Loucy (cell line): ENCODE measurements around the gene ILK.
A peak's percentile ranks its signal among the peaks of the same experiment; 100 is the strongest.

Experiments
- H2AFZ ChIP-seq: fragments of 200-600 bp; sonication (generic); 2 replicates; pipeline ENCODE4 v1.6.0; 2016; ENCODE audit warnings: antibody characterized with exemption, mild to moderate bottlenecking, low read length, moderate library complexity
- H3F3A ChIP-seq: fragments of 200-600 bp; 2 replicates; pipeline ENCODE4 v1.6.0; 2016; ENCODE audit warnings: antibody characterized with exemption, low read depth, mild to moderate bottlenecking
- H3K27me3 ChIP-seq: fragments of 200-600 bp; sonication (generic); 2 replicates; pipeline ENCODE4 v1.6.1; 2014; ENCODE audit warnings: low read length, mild to moderate bottlenecking; ENCODE audit not compliant: insufficient read depth, poor library complexity, severe bottlenecking
- H3K36me3 ChIP-seq: fragments of 200-600 bp; sonication (generic); 2 replicates; pipeline ENCODE4 v1.6.1; 2016; ENCODE audit warnings: low read length; ENCODE audit not compliant: insufficient read depth
- H3K4me1 ChIP-seq: fragments of 200-600 bp; sonication (generic); 2 replicates; pipeline ENCODE4 v1.5.1; 2014; ENCODE audit warnings: low read length, mild to moderate bottlenecking; ENCODE audit not compliant: insufficient read depth, poor library complexity, severe bottlenecking
- H3K4me2 ChIP-seq: fragments of 200-600 bp; sonication (generic); 2 replicates; pipeline ENCODE4 v1.6.0; 2014; ENCODE audit warnings: antibody characterized with exemption, low read length, low read depth, mild to moderate bottlenecking; ENCODE audit not compliant: poor library complexity, severe bottlenecking
- H3K4me3 ChIP-seq: fragments of 200-600 bp; sonication (generic); 2 replicates; pipeline ENCODE4 v1.5.1; 2014; ENCODE audit warnings: low read length, mild to moderate bottlenecking, mixed read lengths; ENCODE audit not compliant: poor library complexity, severe bottlenecking
- H3K79me2 ChIP-seq: fragments of 200-600 bp; sonication (generic); 2 replicates; pipeline ENCODE4 v1.6.1; 2014; ENCODE audit warnings: low read length; ENCODE audit not compliant: insufficient read depth
- H3K9ac ChIP-seq: fragments of 200-600 bp; sonication (generic); 2 replicates; pipeline ENCODE4 v1.6.0; 2014; ENCODE audit warnings: mild to moderate bottlenecking, low read depth, low read length, moderate library complexity; ENCODE audit not compliant: poor library complexity, severe bottlenecking
- H3K9me2 ChIP-seq: fragments of 200-600 bp; sonication (generic); replicated peaks from 2 replicates; pipeline ENCODE4 v1.6.1; 2016; ENCODE audit warnings: low read depth, low read length, mixed read lengths
- H3K9me3 ChIP-seq: fragments of 200-600 bp; sonication (generic); 2 replicates; pipeline ENCODE4 v1.6.1; 2014; ENCODE audit warnings: mild to moderate bottlenecking, antibody characterized with exemption, low read length, low read depth; ENCODE audit not compliant: insufficient read depth
- H4K20me1 ChIP-seq: fragments of 200-600 bp; sonication (generic); 2 replicates; pipeline ENCODE4 v1.6.0; 2014; ENCODE audit warnings: antibody characterized with exemption, low read length, mild to moderate bottlenecking; ENCODE audit not compliant: insufficient read depth, poor library complexity, severe bottlenecking
- EZH2phosphoT487 ChIP-seq: fragments of 200-600 bp; IDR thresholded peaks from 2 replicates; pipeline ENCODE4 v1.6.1; 2018; ENCODE audit warnings: antibody characterized with exemption, mild to moderate bottlenecking, moderate library complexity, borderline replicate concordance
- TF ChIP-seq, protein P1 (sequence below): fragments of 200-600 bp; sonication (generic); conservative IDR thresholded peaks from 2 replicates; pipeline ENCODE4 v1.5.1; 2014; ENCODE audit warnings: mild to moderate bottlenecking, antibody characterized with exemption, low read length

Gene ILK

GRCh38 chr11:6599449-6599848 is 4.1 kb upstream of the ILK start:
- no peak for TF ChIP-seq EZH2phosphoT487
- TF ChIP-seq, protein P1, sequence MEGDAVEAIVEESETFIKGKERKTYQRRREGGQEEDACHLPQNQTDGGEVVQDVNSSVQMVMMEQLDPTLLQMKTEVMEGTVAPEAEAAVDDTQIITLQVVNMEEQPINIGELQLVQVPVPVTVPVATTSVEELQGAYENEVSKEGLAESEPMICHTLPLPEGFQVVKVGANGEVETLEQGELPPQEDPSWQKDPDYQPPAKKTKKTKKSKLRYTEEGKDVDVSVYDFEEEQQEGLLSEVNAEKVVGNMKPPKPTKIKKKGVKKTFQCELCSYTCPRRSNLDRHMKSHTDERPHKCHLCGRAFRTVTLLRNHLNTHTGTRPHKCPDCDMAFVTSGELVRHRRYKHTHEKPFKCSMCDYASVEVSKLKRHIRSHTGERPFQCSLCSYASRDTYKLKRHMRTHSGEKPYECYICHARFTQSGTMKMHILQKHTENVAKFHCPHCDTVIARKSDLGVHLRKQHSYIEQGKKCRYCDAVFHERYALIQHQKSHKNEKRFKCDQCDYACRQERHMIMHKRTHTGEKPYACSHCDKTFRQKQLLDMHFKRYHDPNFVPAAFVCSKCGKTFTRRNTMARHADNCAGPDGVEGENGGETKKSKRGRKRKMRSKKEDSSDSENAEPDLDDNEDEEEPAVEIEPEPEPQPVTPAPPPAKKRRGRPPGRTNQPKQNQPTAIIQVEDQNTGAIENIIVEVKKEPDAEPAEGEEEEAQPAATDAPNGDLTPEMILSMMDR: no peak

GRCh38 chr11:6599881-6600390 is 3.6 kb upstream of the ILK start:
- H3K27me3 ChIP-seq: no peaks in the 10 kb centered on the region
- no peaks in the 10 kb centered on the region for H3K9me2 ChIP-seq
- TF ChIP-seq, protein P1: no peak
- no peak for TF ChIP-seq EZH2phosphoT487
- peaks cover 79% of the 10 kb centered on the region for H3K79me2 ChIP-seq
- peaks cover 57% of the 10 kb centered on the region for H3K4me1 ChIP-seq
- H3K9ac ChIP-seq: peak overlapping the region; percentile 97
- no peaks in the 10 kb centered on the region for H3K9me3 ChIP-seq
- peaks cover 43% of the 10 kb centered on the region for H4K20me1 ChIP-seq
- peak overlapping the region; percentile 97 for H3K4me2 ChIP-seq
- peak overlapping the region; percentile 17 for H3K4me3 ChIP-seq
- peaks cover 26% of the 10 kb centered on the region; the same call in 1 of the 2 replicates for H3K36me3 ChIP-seq
- H3F3A ChIP-seq: 0 out of 2 replicates have a peak, but pooled peaks cover 3% of the 10 kb centered on the region
- H2AFZ ChIP-seq: no peak overlapping the region

More at GRCh38 chr11:6599449-6599848, 4.1 kb upstream of the ILK start:
- H3K9me3 ChIP-seq: no peaks in the 10 kb centered on the region
- peaks cover 26% of the 10 kb centered on the region; the same call in 1 of the 2 replicates for H3K36me3 ChIP-seq
- peak overlapping the region; percentile 97 for H3K9ac ChIP-seq
- H3K27me3 ChIP-seq: no peaks in the 10 kb centered on the region
- peaks cover 39% of the 10 kb centered on the region for H4K20me1 ChIP-seq
- H3K9me2 ChIP-seq: no peaks in the 10 kb centered on the region
- peak overlapping the region; percentile 97 for H3K4me2 ChIP-seq
- peak overlapping the region; percentile 17 for H3K4me3 ChIP-seq
- no peak overlapping the region for H2AFZ ChIP-seq
- 0 out of 2 replicates have a peak, but pooled peaks cover 3% of the 10 kb centered on the region for H3F3A ChIP-seq
- peaks cover 57% of the 10 kb centered on the region for H3K4me1 ChIP-seq
- H3K79me2 ChIP-seq: peaks cover 74% of the 10 kb centered on the region

GRCh38 chr11:6601041-6601461 is 2.5 kb upstream of the ILK start:
- Histone ChIP-seq H3K4me2 (peak overlapping the region; percentile 97), H3K79me2 (peaks cover 90% of the 10 kb centered on the region), H3K9me3 (no peaks in the 10 kb centered on the region), H3K9me2 (no peaks in the 10 kb centered on the region), H3K36me3 (peaks cover 26% of the 10 kb centered on the region; the same call in 1 of the 2 replicates), H3F3A (0 out of 2 replicates have a peak, but pooled peaks cover 3% of the 10 kb centered on the region), H3K9ac (peak overlapping the region; percentile 97), H3K4me1 (peaks cover 58% of the 10 kb centered on the region), H3K27me3 (no peaks in the 10 kb centered on the region), H2AFZ (no peak overlapping the region), H4K20me1 (peaks cover 47% of the 10 kb centered on the region), H3K4me3 (peak overlapping the region; percentile 99)
- no peak for TF ChIP-seq EZH2phosphoT487
- TF ChIP-seq, protein P1: no peak
